GM04504 (cell line): Measurements from ENCODE around the gene GPR18.
"Not testable (repeated sequence)": the region's sequence is repeated elsewhere in the genome, so short reads cannot be mapped to it uniquely, and the experiment has no call there.

Source experiments
- DNase-seq: peaks from one replicate; pipeline ENCODE4 v3.0.0-alpha.2; 2012; ENCODE audit warnings: low read depth

GPR18 gene

GRCh38 chr13:99266827-99267226 is 8.6 kb upstream of the GPR18 start:
- DNase-seq = no peak

- DNase-seq = no peak
These were observed 7.7 kb upstream of the GPR18 start for GRCh38 chr13:99265821-99266426.

- no peak for DNase-seq
These were observed 7.1 kb upstream of the GPR18 start for GRCh38 chr13:99265162-99265800.

GRCh38 chr13:99264051-99264450 is 5.9 kb upstream of the GPR18 start:
- no peak for DNase-seq

- DNase-seq = no peak
These were observed 5.1 kb upstream of the GPR18 start for GRCh38 chr13:99263126-99263785.

- no peak for DNase-seq
These were observed 2.9 kb upstream of the GPR18 start for GRCh38 chr13:99261059-99261458.

- DNase-seq = no peak
These were observed 2.0 kb upstream of the GPR18 start for GRCh38 chr13:99260216-99260615.

GRCh38 chr13:99258946-99259345 is 767 bp upstream of the GPR18 start:
- no peak for DNase-seq

- DNase-seq = no peak
These were observed 888 bp downstream of the GPR18 start for GRCh38 chr13:99257291-99257690.

- DNase-seq = no peak
These were observed 1.5 kb downstream of the GPR18 start for GRCh38 chr13:99256709-99257108.

- no peak for DNase-seq
These were observed 1.9 kb downstream of the GPR18 start for GRCh38 chr13:99256283-99256682.

- no peak for DNase-seq
These were observed 2.9 kb downstream of the GPR18 start for GRCh38 chr13:99255271-99255670.

- no peak for DNase-seq
These were observed 3.3 kb downstream of the GPR18 start for GRCh38 chr13:99254830-99255229.

- DNase-seq = no peak
These were observed 6.3 kb downstream of the GPR18 start for GRCh38 chr13:99251921-99252320.

GRCh38 chr13:99250982-99251825 is 7.0 kb downstream of the GPR18 start:
- DNase-seq = no peak

- not testable (repeated sequence) for DNase-seq
These were observed 8.6 kb downstream of the GPR18 start for GRCh38 chr13:99249606-99250005.

- not testable (repeated sequence) for DNase-seq
These were observed 9.0 kb downstream of the GPR18 start for GRCh38 chr13:99249178-99249577.

GRCh38 chr13:99246100-99246499 is 12.1 kb downstream of the GPR18 start:
- DNase-seq = no peak

GRCh38 chr13:99237981-99238662 is 20.1 kb downstream of the GPR18 start:
- no peak for DNase-seq

- no peak for DNase-seq
These were observed 26.5 kb downstream of the GPR18 start for GRCh38 chr13:99231721-99232120.

GRCh38 chr13:99230991-99231390 is 27.2 kb downstream of the GPR18 start:
- DNase-seq = no peak

- DNase-seq = not testable (repeated sequence)
These were observed 27.6 kb downstream of the GPR18 start for GRCh38 chr13:99230588-99230987.
